Germinal center (tissue), 1 donor: ENCODE results near the gene MS4A2.
"Not testable (repeated sequence)": the region's sequence is repeated elsewhere in the genome, so short reads cannot be mapped to it uniquely, and the experiment has no call there.

Source experiments
- DNase-seq: peaks from one replicate; pipeline ENCODE4 v3.0.0; 2012; ENCODE audit warnings: mixed read lengths, low spot score

MS4A2 gene

GRCh38 chr11:60088364-60088763 is at the start of gene MS4A2:
Gene MS4A2, plus strand, starts transcription at chr11:60088664. Its CDS starts 102 bp downstream, at chr11:60088766.
- no peak for DNase-seq

DNA sequence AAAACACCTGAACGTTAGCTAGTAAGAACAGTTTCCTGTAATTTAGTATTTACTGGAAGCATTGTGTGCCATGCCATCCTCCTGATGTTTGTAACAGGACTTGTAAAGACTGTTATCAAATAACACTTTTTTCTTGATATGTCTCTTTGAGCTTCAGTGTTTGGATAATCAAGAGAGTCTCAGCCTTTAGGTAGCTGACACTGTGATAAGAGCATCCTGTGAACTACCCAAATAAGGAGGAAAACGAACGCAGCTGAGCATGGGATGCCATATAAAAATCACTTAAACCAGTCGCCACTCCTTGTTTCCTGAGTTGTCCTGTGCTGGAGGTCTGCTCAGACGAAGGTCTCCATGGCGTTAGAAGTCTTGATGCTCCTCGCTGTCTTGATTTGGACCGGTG is 48.4 kb upstream of the MS4A2 start, which contains the start of gene OOSP2:
Gene OOSP2 (plus strand): TSS at position 301 of the 400 bp plus-strand sequence. CDS start 51 bp downstream, at position 352.
- no peak for DNase-seq

- not testable (repeated sequence) for DNase-seq
Observed at GRCh38 chr11:60050422-60050821, 38.0 kb upstream of the MS4A2 start.

GRCh38 chr11:60050839-60051238 is 37.6 kb upstream of the MS4A2 start:
- DNase-seq = not testable (repeated sequence)

DNA sequence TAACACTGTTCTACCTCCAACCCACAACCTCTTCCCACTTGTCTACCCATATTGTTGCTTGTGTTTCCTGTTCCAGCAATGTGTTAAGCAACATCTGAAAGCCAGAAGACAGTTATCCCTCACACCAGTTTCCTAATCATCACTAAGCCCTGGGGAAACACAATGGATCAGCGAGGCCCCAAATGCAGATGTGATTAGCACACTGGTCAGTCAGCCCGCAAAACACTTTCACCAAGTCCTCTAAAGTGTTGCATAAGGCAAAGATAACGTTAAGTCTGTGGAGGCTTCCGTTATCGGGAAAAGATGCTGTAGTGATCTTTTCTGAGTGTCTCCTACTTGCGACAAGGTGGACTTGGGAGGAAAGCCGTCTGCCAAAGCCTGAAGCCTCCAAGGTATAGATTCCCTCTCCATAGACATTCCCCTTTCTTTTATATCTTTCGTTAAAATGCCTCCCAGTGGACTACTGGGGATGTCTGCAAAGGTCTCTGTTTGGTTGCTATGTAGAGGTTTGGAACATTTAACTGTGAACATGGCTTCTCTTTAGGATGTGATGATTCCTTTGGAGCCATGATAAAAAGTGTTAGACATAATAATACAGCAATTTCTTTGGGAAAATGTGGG is 32.0 kb upstream of the MS4A2 start, which contains the start of gene MS4A3:
Gene MS4A3 (plus strand): TSS at position 317 of the 621 bp plus-strand sequence. CDS start 4,496 bp downstream, outside the sequence.
- no peak for DNase-seq

- DNase-seq = no peak
Observed at GRCh38 chr11:60059052-60059451, 29.4 kb upstream of the MS4A2 start.

GRCh38 chr11:60059521-60060240 is 28.8 kb upstream of the MS4A2 start:
- no peak for DNase-seq

DNA sequence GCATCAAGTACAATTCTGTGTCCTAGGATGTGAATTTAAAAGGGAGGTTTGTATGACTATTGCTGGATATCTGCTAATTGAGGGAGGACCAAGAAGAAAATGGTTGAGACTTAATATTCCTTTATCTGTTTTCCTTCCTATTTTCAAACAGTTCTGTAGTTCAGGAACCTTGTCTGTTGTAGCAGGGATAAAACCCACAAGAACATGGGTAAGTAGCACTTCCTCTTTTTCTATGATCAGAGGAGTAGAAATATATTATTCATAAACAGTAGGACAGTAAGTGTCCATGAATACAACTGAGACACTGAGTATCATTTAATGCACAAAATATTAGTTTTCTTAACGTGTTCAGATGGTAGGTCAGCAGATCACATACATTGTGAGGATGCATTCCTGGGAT is 24.4 kb upstream of the MS4A2 start:
- DNase-seq = peak; percentile 6

- DNase-seq = no peak
Observed at GRCh38 chr11:60065801-60066200, 22.7 kb upstream of the MS4A2 start.

GRCh38 chr11:60069450-60069849 is 19.0 kb upstream of the MS4A2 start:
- no peak for DNase-seq

DNA sequence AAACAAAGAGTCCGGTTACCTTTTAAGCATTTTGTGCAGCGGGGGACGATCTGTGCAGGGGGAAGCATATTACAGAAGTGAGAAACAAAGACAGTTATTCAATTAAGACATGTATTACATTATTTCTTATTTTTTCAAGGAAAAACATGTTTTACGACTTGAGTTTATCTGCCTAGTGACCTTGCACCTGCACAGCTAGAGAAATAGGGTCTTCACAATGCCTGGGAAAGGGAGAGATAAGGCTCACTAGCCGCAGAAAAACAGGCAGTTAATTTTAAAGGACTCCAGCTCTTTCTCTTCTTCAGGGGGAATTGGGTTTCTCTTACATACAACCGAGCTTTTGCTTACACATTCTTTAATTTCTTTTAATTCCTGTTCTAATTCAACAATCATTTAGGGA is 16.8 kb upstream of the MS4A2 start:
- not testable (repeated sequence) for DNase-seq

GRCh38 chr11:60077216-60077817 is 11.1 kb upstream of the MS4A2 start:
- DNase-seq = no peak

GRCh38 chr11:60077981-60078380 is 10.5 kb upstream of the MS4A2 start:
- DNase-seq = no peak

GRCh38 chr11:60078745-60079144 is 9.7 kb upstream of the MS4A2 start:
- no peak for DNase-seq

DNA sequence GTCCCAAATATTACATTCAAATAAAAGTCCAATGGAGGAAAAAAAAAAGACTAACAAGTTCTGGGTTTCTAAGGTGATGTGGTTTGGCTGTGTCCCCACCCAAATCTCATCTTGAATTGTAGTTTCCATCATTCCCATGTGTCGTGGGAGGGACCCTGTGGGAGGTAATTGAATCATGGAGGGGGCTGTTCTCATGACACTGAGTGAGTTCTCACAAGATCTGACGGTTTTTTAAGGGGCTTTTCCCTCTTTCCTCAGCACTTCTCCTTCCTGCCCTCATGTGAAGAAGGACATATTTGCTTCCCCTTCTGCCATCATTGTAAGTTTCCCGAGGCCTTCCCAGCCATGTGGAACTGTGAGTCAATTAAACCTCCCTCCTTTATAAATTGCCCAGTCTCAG is 7.9 kb upstream of the MS4A2 start:
- DNase-seq = no peak

DNA sequence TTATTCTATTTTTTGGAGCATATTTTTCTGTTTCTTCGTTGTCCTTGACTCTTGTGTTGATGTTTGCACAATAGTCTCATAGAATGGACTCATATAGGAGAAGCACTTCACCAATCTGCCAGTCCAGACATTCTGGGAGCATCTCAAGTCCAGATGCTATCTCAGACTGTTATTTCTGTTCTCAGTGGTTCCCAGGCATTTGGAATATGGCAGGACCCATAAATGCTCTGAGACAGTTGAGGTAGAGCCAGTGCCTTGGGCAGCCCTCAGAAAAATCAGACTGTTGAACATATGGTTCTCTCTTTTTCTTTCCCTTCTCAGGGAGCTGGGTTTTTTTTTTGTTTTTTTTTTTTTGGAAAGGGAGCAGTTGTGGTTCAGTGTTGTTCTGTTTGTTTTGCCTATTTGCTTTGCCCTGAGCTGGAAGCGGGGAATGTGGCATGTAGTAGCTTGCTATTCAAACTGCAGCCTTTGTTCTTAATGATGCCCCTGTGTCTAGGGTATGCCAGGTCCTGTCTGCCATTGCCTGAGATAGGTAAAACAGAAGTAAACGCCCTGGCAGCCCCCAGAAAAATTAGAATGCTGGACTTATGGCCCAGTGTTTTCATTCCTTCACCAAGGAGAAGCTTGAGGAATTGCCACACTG is 3.7 kb upstream of the MS4A2 start:
- no peak for DNase-seq

DNA sequence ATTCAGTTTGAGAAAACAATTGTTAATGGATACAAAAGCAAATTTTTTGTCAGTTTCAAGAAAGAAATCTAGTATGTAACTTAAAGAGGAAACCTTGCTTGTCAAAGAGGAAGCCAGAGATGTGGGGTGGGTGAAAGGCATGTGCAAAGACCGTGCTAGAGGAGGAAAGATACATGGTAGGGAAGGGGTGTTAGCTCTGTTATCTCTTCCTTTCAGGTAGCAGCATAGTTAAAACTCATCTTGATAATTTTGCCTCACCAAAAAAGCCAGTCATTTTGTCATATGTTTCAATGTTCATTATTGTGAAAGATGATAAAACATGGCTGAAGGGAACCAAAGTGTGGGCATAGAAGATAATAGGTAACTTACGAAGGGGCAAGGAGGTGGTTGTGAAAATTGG is 2.6 kb upstream of the MS4A2 start:
- DNase-seq = no peak

- DNase-seq = no peak
Observed at GRCh38 chr11:60087239-60087638, 1.2 kb upstream of the MS4A2 start.

GRCh38 chr11:60095477-60096120 is 7.1 kb downstream of the MS4A2 start:
- DNase-seq = no peak

DNA sequence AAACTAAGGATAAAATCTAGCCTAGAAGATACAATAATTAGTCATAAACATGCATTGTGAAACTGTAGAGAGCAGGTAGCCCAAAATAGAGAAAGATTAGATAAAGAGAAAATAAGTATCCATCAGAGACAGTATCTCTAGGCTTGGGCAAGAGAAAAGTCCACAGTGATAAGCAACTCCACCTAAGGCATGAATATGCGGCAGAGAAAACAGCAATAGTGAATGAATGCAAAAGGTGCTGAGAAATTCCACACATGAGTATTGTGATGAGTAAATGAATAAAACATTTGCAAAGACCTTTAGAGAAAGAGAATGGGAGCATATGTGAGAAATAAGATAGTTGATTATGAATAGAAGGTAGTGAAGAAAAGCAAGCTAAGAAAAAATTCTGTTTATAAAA is 8.7 kb downstream of the MS4A2 start:
- DNase-seq = no peak

- DNase-seq = no peak
Observed at GRCh38 chr11:60098508-60098907, 10.0 kb downstream of the MS4A2 start.

GRCh38 chr11:60100516-60100915 is 12.1 kb downstream of the MS4A2 start:
- DNase-seq = no peak
